SU-DHL-6 (cell line): ENCODE measurements around the gene CDCA7.

Experiments used
- CTCF ChIP-seq: fragments of 200-600 bp; sonication (generic); IDR thresholded peaks from one replicate; pipeline ENCODE4 v1.5.1; 2017; ENCODE audit warnings: antibody characterized with exemption, mild to moderate bottlenecking, low read length, moderate library complexity; ENCODE audit not compliant: insufficient read depth, poor library complexity, severe bottlenecking
- EZH2phosphoT487 ChIP-seq: fragments of 200-600 bp; sonication (generic), shearing (Covaris generic); conservative IDR thresholded peaks from 2 replicates; pipeline ENCODE4 v1.6.1; 2018; ENCODE audit warnings: mild to moderate bottlenecking, antibody characterized with exemption, low read length, moderate library complexity, mixed read lengths

- TF ChIP-seq CTCF = no peak
- no peak for TF ChIP-seq EZH2phosphoT487
Observed at GRCh38 chr2:173327421-173327820, 27.3 kb upstream of the CDCA7 start.
